ENCODE data around the gene RGS3. TPM values are rescaled to one million over a fixed set of nuclear protein-coding genes. Genes with fewer than 3 reads are reported as not detected.

The RGS3 gene
- total and polyA plus RNA-seq, 2 of the 13 experiments (the other 11 are each of a cell fraction or from before 2014, with no cell fraction given), result 17.1 to 28.8 TPM

GRCh38 chr9:113548221-113549041 lies 84.9 kb downstream of the RGS3 start (continued):
- TF ChIP-seq REST (IDR thresholded peaks at IDR 0.05; ENCODE audit: borderline replicate concordance in 1 of 2, low read depth in 1 of 2, low read length in 2 of 2) (no peak), MEIS1 (CRISPR knock-in tag; IDR thresholded peaks at IDR 0.05; ENCODE audit: borderline replicate concordance) (no peak), ATM (IDR thresholded peaks at IDR 0.05; ENCODE audit: borderline replicate concordance) (no peak), KLF11 (CRISPR knock-in tag; IDR thresholded peaks at IDR 0.05) (no peak), ZNF557 (CRISPR knock-in tag; IDR thresholded peaks at IDR 0.05) (no peak), ZNF770 (CRISPR knock-in tag; IDR thresholded peaks at IDR 0.05) (peak; percentile 46; the same call in 1 of the 2 replicates), SKIL (CRISPR knock-in tag; IDR thresholded peaks at IDR 0.05; ENCODE audit: borderline replicate concordance) (no peak), ZNF280D (CRISPR knock-in tag; IDR thresholded peaks at IDR 0.05) (no peak), PAF1 (CRISPR knock-in tag; IDR thresholded peaks at IDR 0.05) (no peak), TP53 (CRISPR knock-in tag; conservative IDR thresholded peaks at IDR 0.05) (no peak), KMT2B (CRISPR knock-in tag; IDR thresholded peaks at IDR 0.05) (no peak), GTF2F1 (IDR thresholded peaks at IDR 0.05; ENCODE audit: low read length) (no peak), CC2D1A (CRISPR knock-in tag; IDR thresholded peaks at IDR 0.05) (no peak), SATB2 (CRISPR knock-in tag; IDR thresholded peaks at IDR 0.05) (no peak), UBTF (CRISPR knock-in tag; IDR thresholded peaks at IDR 0.05) (no peak; the same call in 1 of the 2 replicates)
